ENCODE measurements around the gene GARIN5A.

GARIN5A gene

GRCh38 chr19:50507376-50507775 lies 30.7 kb upstream of the GARIN5A start:
- no peak for DNase-seq

- DNase-seq: no peak
Observed at GRCh38 chr19:50506700-50507099, 30.1 kb upstream of the GARIN5A start.

- DNase-seq: no peak
Observed at GRCh38 chr19:50505856-50506611, 29.4 kb upstream of the GARIN5A start.

- DNase-seq: no peak
Observed at GRCh38 chr19:50501568-50502475, 25.2 kb upstream of the GARIN5A start.

- DNase-seq: no peak
Observed at GRCh38 chr19:50501186-50501567, 24.5 kb upstream of the GARIN5A start.

- no peak for DNase-seq
Observed at GRCh38 chr19:50500753-50501151, 24.1 kb upstream of the GARIN5A start.

GRCh38 chr19:50500060-50500752 lies 23.6 kb upstream of the GARIN5A start:
- no peak for DNase-seq

- DNase-seq: no peak
Observed at GRCh38 chr19:50498219-50499056, 21.8 kb upstream of the GARIN5A start.

GRCh38 chr19:50497022-50497405 lies 20.4 kb upstream of the GARIN5A start:
- DNase-seq: no peak

GRCh38 chr19:50496189-50497021 lies 19.8 kb upstream of the GARIN5A start:
- no peak for DNase-seq

- no peak for DNase-seq
Observed at GRCh38 chr19:50495020-50495531, 18.4 kb upstream of the GARIN5A start.

- DNase-seq: no peak
Observed at GRCh38 chr19:50494186-50495019, 17.8 kb upstream of the GARIN5A start.

GRCh38 chr19:50493171-50493570 lies 16.5 kb upstream of the GARIN5A start:
- DNase-seq: no peak

GRCh38 chr19:50492303-50493052 lies 15.8 kb upstream of the GARIN5A start:
- DNase-seq: peak; percentile 57

- DNase-seq: no peak
Observed at GRCh38 chr19:50490991-50491472, 14.4 kb upstream of the GARIN5A start.

GRCh38 chr19:50490411-50490811 lies 13.8 kb upstream of the GARIN5A start:
- DNase-seq: no peak

GRCh38 chr19:50489461-50490011 lies 12.9 kb upstream of the GARIN5A start:
- DNase-seq: no peak

- DNase-seq: no peak
Observed at GRCh38 chr19:50488389-50489194, 11.9 kb upstream of the GARIN5A start.

All from stimulated activated CD4-positive, alpha-beta T cell treated with anti-CD3 and anti-CD28 coated beads, Interleukin-15, amount 100 ng/mL, for 24 hours (primary cell).